ENCODE results near the gene TMSB15B. TPM values are rescaled to one million over a fixed set of nuclear protein-coding genes. Genes with fewer than 3 reads are reported as not detected.
"Not testable (repeated sequence)": the region's sequence is repeated elsewhere in the genome, so short reads cannot be mapped to it uniquely, and the experiment has no call there.

TMSB15B gene
- 6.8 to 12.5 TPM (median 9.7 TPM) in 3 replicates for total RNA-seq
- long read RNA-seq, partial matches to known transcripts: 1 of 3 reads
- long read RNA-seq, other reads (novel, unspliced or antisense): 0 of 3 reads

- not testable (repeated sequence) for DNase-seq (ENCODE audit: low spot score); H3K4me1 Mint-ChIP-seq (ENCODE audit: low read depth); H3K9me3 Mint-ChIP-seq (ENCODE audit: low read depth); H3K27me3 Mint-ChIP-seq (ENCODE audit: low read depth); H3K4me3 Mint-ChIP-seq (ENCODE audit: unreplicated experiment); H3K36me3 Mint-ChIP-seq (ENCODE audit: low read depth); H3K27ac Mint-ChIP-seq (ENCODE audit: unreplicated experiment)
These were observed at the start of gene TMSB15B for GRCh38 chrX:103962411-103963278. Gene TMSB15B (plus strand): TSS chrX:103962627.

GRCh38 chrX:103913356-103914020 is 48.9 kb upstream of the TMSB15B start:
- Mint-ChIP-seq H3K27ac (ENCODE audit: unreplicated experiment) (peak overlapping the region; percentile 13), H3K4me3 (ENCODE audit: unreplicated experiment) (no peak overlapping the region), H3K36me3 (ENCODE audit: low read depth) (no peaks in the 10 kb centered on the region), H3K4me1 (ENCODE audit: low read depth) (peaks cover 8% of the 10 kb centered on the region), H3K9me3 (ENCODE audit: low read depth) (peaks cover 2% of the 10 kb centered on the region), H3K27me3 (ENCODE audit: low read depth) (no peaks in the 10 kb centered on the region)
- TF ChIP-seq CTCF (IDR thresholded peaks at IDR 0.05): no peak
- no peak for DNase-seq (ENCODE audit: low spot score)

GRCh38 chrX:103918050-103918449 is 44.4 kb upstream of the TMSB15B start:
- no peak for DNase-seq (ENCODE audit: low spot score)
- peak; percentile 77 for TF ChIP-seq CTCF (IDR thresholded peaks at IDR 0.05)
- H3K27me3 Mint-ChIP-seq (ENCODE audit: low read depth): no peaks in the 10 kb centered on the region
- peaks cover 12% of the 10 kb centered on the region for H3K4me1 Mint-ChIP-seq (ENCODE audit: low read depth)
- H3K4me3 Mint-ChIP-seq (ENCODE audit: unreplicated experiment): peak overlapping the region; percentile 86
- peak overlapping the region; percentile 91 for H3K27ac Mint-ChIP-seq (ENCODE audit: unreplicated experiment)
- no peaks in the 10 kb centered on the region for H3K36me3 Mint-ChIP-seq (ENCODE audit: low read depth)
- H3K9me3 Mint-ChIP-seq (ENCODE audit: low read depth): peaks cover under 1% of the 10 kb centered on the region

- H3K4me1 Mint-ChIP-seq (ENCODE audit: low read depth): peaks cover 10% of the 10 kb centered on the region
- no peaks in the 10 kb centered on the region for H3K9me3 Mint-ChIP-seq (ENCODE audit: low read depth)
- DNase-seq (ENCODE audit: low spot score): no peak
- no peaks in the 10 kb centered on the region for H3K27me3 Mint-ChIP-seq (ENCODE audit: low read depth)
- no peaks in the 10 kb centered on the region for H3K36me3 Mint-ChIP-seq (ENCODE audit: low read depth)
- no peak for TF ChIP-seq CTCF (IDR thresholded peaks at IDR 0.05)
- peak overlapping the region; percentile 86 for H3K4me3 Mint-ChIP-seq (ENCODE audit: unreplicated experiment)
- H3K27ac Mint-ChIP-seq (ENCODE audit: unreplicated experiment): peak overlapping the region; percentile 91
These were observed 43.7 kb upstream of the TMSB15B start for GRCh38 chrX:103918571-103919269.

- DNase-seq (ENCODE audit: low spot score): no peak
- H3K4me3 Mint-ChIP-seq (ENCODE audit: unreplicated experiment): peak overlapping the region; percentile 86
These were observed 43.2 kb upstream of the TMSB15B start for GRCh38 chrX:103919270-103919637.

GRCh38 chrX:103920515-103920914 is 41.9 kb upstream of the TMSB15B start:
- H3K9me3 Mint-ChIP-seq (ENCODE audit: low read depth); H3K4me3 Mint-ChIP-seq (ENCODE audit: unreplicated experiment); H3K27ac Mint-ChIP-seq (ENCODE audit: unreplicated experiment); DNase-seq (ENCODE audit: low spot score); H3K36me3 Mint-ChIP-seq (ENCODE audit: low read depth); H3K27me3 Mint-ChIP-seq (ENCODE audit: low read depth); H3K4me1 Mint-ChIP-seq (ENCODE audit: low read depth): not testable (repeated sequence)

More at GRCh38 chrX:103919270-103919637, 43.2 kb upstream of the TMSB15B start:
- Mint-ChIP-seq H3K9me3 (ENCODE audit: low read depth) (peaks cover 1% of the 10 kb centered on the region), H3K4me1 (ENCODE audit: low read depth) (peaks cover 7% of the 10 kb centered on the region), H3K36me3 (ENCODE audit: low read depth) (no peaks in the 10 kb centered on the region), H3K27ac (ENCODE audit: unreplicated experiment) (peak overlapping the region; percentile 91), H3K27me3 (ENCODE audit: low read depth) (no peaks in the 10 kb centered on the region)
- peak; percentile 64 for TF ChIP-seq CTCF (IDR thresholded peaks at IDR 0.05)

Data from chondrocyte (in vitro differentiated cells).